ENCODE measurements around the gene ANKRD36C. TPM values are rescaled to one million over a fixed set of nuclear protein-coding genes. Genes with fewer than 3 reads are reported as not detected.
"Not testable (repeated sequence)": the region's sequence is repeated elsewhere in the genome, so short reads cannot be mapped to it uniquely, and the experiment has no call there.

Gene ANKRD36C
- total and polyA plus RNA-seq, 9 donors = 4.5 to 56.2 (median 40.0) TPM

- H3K4me3 ChIP-seq; DNase-seq; H3K27me3 ChIP-seq; H3K4me1 ChIP-seq (ENCODE audit: insufficient read depth); H3K27ac ChIP-seq; intact Hi-C loops (cut with DNase I); H3K9me3 ChIP-seq; H3K36me3 ChIP-seq: not testable (repeated sequence)
- 74 to 86% (median 84%) methylated on average over 1 of the region's 1 CpG for WGBS, 3 donors
Measured at GRCh38 chr2:95948039-95948438, 43.6 kb downstream of the ANKRD36C start.

GRCh38 chr2:95939947-95940346 lies 51.7 kb downstream of the ANKRD36C start:
- H3K36me3 ChIP-seq; H3K27me3 ChIP-seq; intact Hi-C loops (cut with DNase I); H3K27ac ChIP-seq; H3K4me1 ChIP-seq (ENCODE audit: insufficient read depth); H3K4me3 ChIP-seq; DNase-seq; H3K9me3 ChIP-seq: not testable (repeated sequence)
- 87 to 91% (median 91%) methylated on average over 11 of the region's 11 CpGs for WGBS, 3 donors

- H3K9me3 ChIP-seq; H3K27ac ChIP-seq; intact Hi-C loops (cut with DNase I); H3K27me3 ChIP-seq; DNase-seq; H3K36me3 ChIP-seq; H3K4me1 ChIP-seq (ENCODE audit: insufficient read depth); H3K4me3 ChIP-seq: not testable (repeated sequence)
- 92 to 96% (median 94%) methylated on average over 3 of the region's 3 CpGs for WGBS, 3 donors
Measured at GRCh38 chr2:95930740-95931139, 60.9 kb downstream of the ANKRD36C start.

GRCh38 chr2:95917007-95917406 lies 74.6 kb downstream of the ANKRD36C start:
- DNase-seq; H3K27ac ChIP-seq; H3K27me3 ChIP-seq; intact Hi-C loops (cut with DNase I); H3K4me1 ChIP-seq (ENCODE audit: insufficient read depth); H3K36me3 ChIP-seq; H3K9me3 ChIP-seq; H3K4me3 ChIP-seq: not testable (repeated sequence)
- 16 to 23% (median 21%) methylated on average over 1 of the region's 1 CpG for WGBS, 3 donors

- H3K4me3 ChIP-seq; intact Hi-C loops (cut with DNase I); H3K4me1 ChIP-seq (ENCODE audit: insufficient read depth); DNase-seq; H3K36me3 ChIP-seq; H3K27ac ChIP-seq; H3K9me3 ChIP-seq; H3K27me3 ChIP-seq: not testable (repeated sequence)
Measured at GRCh38 chr2:95915131-95915530, 76.5 kb downstream of the ANKRD36C start.

GRCh38 chr2:95911431-95911830 lies 80.2 kb downstream of the ANKRD36C start:
- whole genome bisulfite sequencing, 3 donors = 6 to 18% (median 9%) methylated on average over 5 of the region's 5 CpGs
- intact Hi-C loops (cut with DNase I); H3K4me1 ChIP-seq (ENCODE audit: insufficient read depth): not testable (repeated sequence)

GRCh38 chr2:95894443-95894842 lies 97.2 kb downstream of the ANKRD36C start:
- H3K4me1 ChIP-seq (ENCODE audit: insufficient read depth); H3K9me3 ChIP-seq; H3K27ac ChIP-seq; DNase-seq; intact Hi-C loops (cut with DNase I); H3K27me3 ChIP-seq; H3K4me3 ChIP-seq; H3K36me3 ChIP-seq: not testable (repeated sequence)
- 28 to 54% (median 40%) methylated on average over 2 of the region's 2 CpGs for WGBS, 3 donors

More at GRCh38 chr2:95911431-95911830, 80.2 kb downstream of the ANKRD36C start:
- not testable (repeated sequence) for H3K9me3 ChIP-seq, H3K4me3 ChIP-seq, DNase-seq, H3K36me3 ChIP-seq, H3K27me3 ChIP-seq, H3K27ac ChIP-seq

GRCh38 chr2:95867929-95868328 lies 123.7 kb downstream of the ANKRD36C start:
- H3K4me1 ChIP-seq (ENCODE audit: insufficient read depth); DNase-seq; H3K36me3 ChIP-seq; intact Hi-C loops (cut with DNase I); H3K9me3 ChIP-seq; H3K27ac ChIP-seq; H3K27me3 ChIP-seq; H3K4me3 ChIP-seq: not testable (repeated sequence)
- WGBS, 3 donors = 95 to 100% (median 100%) methylated on average over 1 of the region's 1 CpG

GRCh38 chr2:95867047-95867677 lies 124.5 kb downstream of the ANKRD36C start:
- H3K27me3 ChIP-seq; intact Hi-C loops (cut with DNase I); H3K36me3 ChIP-seq; DNase-seq; H3K4me3 ChIP-seq; H3K27ac ChIP-seq; H3K9me3 ChIP-seq; H3K4me1 ChIP-seq (ENCODE audit: insufficient read depth): not testable (repeated sequence)
- WGBS, 3 donors = no CpG with 5 or more reads among the region's 2 CpGs

GRCh38 chr2:95862121-95862520 lies 129.5 kb downstream of the ANKRD36C start:
- DNase-seq; H3K27ac ChIP-seq; H3K27me3 ChIP-seq; H3K36me3 ChIP-seq; intact Hi-C loops (cut with DNase I); H3K4me3 ChIP-seq; H3K4me1 ChIP-seq (ENCODE audit: insufficient read depth); H3K9me3 ChIP-seq: not testable (repeated sequence)
- 75 to 80% (median 77%) methylated on average over 3 of the region's 3 CpGs for WGBS, 3 donors
